ENCODE results near the gene APOA5.

GRCh38 chr11:116787436-116787785 lies 4.3 kb downstream of the APOA5 start:
- TF ChIP-seq, protein P1, sequence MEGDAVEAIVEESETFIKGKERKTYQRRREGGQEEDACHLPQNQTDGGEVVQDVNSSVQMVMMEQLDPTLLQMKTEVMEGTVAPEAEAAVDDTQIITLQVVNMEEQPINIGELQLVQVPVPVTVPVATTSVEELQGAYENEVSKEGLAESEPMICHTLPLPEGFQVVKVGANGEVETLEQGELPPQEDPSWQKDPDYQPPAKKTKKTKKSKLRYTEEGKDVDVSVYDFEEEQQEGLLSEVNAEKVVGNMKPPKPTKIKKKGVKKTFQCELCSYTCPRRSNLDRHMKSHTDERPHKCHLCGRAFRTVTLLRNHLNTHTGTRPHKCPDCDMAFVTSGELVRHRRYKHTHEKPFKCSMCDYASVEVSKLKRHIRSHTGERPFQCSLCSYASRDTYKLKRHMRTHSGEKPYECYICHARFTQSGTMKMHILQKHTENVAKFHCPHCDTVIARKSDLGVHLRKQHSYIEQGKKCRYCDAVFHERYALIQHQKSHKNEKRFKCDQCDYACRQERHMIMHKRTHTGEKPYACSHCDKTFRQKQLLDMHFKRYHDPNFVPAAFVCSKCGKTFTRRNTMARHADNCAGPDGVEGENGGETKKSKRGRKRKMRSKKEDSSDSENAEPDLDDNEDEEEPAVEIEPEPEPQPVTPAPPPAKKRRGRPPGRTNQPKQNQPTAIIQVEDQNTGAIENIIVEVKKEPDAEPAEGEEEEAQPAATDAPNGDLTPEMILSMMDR (IDR thresholded peaks at IDR 0.05), result no peak
- TF ChIP-seq POLR2A (IDR thresholded peaks at IDR 0.05), result no peak
